ENCODE measurements around the gene AVPR1B.

AVPR1B gene

DNA sequence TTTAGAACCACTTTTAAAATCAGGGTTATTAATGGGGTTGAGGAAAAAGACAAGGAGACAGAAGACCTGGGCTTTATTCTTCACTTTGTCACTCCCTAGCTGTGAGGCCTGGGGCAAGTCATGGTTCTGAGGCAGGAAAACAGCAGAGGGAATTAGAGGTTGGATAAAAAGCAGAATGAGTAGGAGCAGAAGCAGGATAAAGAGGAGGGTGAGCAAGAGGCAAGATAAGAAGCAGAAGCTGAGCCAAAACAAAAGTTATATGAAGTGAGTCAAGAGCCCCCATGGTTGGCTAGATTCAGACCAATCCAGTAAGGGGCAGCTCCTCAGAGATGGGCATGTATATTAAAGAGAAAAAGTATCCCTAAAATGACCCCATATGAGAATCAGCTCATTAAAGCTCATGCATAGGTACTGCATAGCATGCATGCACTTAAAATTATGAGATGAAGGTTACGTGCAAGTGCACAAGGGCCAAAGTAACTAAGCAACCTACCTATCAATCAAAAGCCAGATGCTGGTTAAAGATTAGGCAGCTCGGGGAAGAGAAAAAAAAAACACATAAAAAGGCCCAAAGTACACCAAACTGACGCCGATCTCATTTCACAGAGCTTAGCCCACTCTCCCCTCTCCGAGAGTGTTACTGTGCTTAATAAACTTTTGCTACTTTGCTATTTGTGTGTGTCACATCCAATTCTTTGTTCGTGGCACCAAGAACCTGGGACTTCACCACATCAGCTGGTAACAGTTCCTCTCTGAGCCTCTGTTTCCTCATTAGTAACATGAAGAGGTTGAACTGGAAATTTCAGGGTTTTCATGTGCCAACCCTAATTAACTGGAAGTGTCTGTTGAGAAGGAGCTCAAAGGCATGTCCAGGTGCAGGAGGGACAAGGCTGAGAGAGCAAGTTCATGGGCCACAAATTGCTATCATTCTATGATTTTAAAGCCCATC lies 2.2 kb downstream of the AVPR1B start:
- no peaks in the 10 kb centered on the region for H3K9me3 ChIP-seq (ENCODE audit: severe bottlenecking)
- ATAC-seq (ENCODE audit: low read depth), result no peak
- no peak overlapping the region for H3K27ac ChIP-seq (ENCODE audit: poor library complexity, severe bottlenecking)
- TF ChIP-seq, protein P1, sequence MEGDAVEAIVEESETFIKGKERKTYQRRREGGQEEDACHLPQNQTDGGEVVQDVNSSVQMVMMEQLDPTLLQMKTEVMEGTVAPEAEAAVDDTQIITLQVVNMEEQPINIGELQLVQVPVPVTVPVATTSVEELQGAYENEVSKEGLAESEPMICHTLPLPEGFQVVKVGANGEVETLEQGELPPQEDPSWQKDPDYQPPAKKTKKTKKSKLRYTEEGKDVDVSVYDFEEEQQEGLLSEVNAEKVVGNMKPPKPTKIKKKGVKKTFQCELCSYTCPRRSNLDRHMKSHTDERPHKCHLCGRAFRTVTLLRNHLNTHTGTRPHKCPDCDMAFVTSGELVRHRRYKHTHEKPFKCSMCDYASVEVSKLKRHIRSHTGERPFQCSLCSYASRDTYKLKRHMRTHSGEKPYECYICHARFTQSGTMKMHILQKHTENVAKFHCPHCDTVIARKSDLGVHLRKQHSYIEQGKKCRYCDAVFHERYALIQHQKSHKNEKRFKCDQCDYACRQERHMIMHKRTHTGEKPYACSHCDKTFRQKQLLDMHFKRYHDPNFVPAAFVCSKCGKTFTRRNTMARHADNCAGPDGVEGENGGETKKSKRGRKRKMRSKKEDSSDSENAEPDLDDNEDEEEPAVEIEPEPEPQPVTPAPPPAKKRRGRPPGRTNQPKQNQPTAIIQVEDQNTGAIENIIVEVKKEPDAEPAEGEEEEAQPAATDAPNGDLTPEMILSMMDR (IDR thresholded peaks at IDR 0.05; ENCODE audit: poor library complexity, severe bottlenecking), result no peak
- no peak overlapping the region for H3K4me3 ChIP-seq (ENCODE audit: severe bottlenecking)
- no peaks in the 10 kb centered on the region for H3K4me1 ChIP-seq (ENCODE audit: insufficient read depth, poor library complexity, severe bottlenecking)
- peaks cover 12% of the 10 kb centered on the region for H3K27me3 ChIP-seq (ENCODE audit: insufficient read depth, poor library complexity, severe bottlenecking)
- DNase-seq (ENCODE audit: low spot score), result no peak
- H3K36me3 ChIP-seq (ENCODE audit: low read depth), result no peaks in the 10 kb centered on the region

- H3K4me3 ChIP-seq (ENCODE audit: severe bottlenecking), result no peak overlapping the region
- H3K27ac ChIP-seq (ENCODE audit: poor library complexity, severe bottlenecking), result no peak overlapping the region
- no peaks in the 10 kb centered on the region for H3K36me3 ChIP-seq (ENCODE audit: low read depth)
- TF ChIP-seq, protein P1 (IDR thresholded peaks at IDR 0.05; ENCODE audit: poor library complexity, severe bottlenecking), result no peak
- DNase-seq (ENCODE audit: low spot score), result no peak
- no peaks in the 10 kb centered on the region for H3K9me3 ChIP-seq (ENCODE audit: severe bottlenecking)
- ATAC-seq (ENCODE audit: low read depth), result no peak
- no peaks in the 10 kb centered on the region for H3K4me1 ChIP-seq (ENCODE audit: insufficient read depth, poor library complexity, severe bottlenecking)
- peaks cover 6% of the 10 kb centered on the region for H3K27me3 ChIP-seq (ENCODE audit: insufficient read depth, poor library complexity, severe bottlenecking)
Measured at GRCh38 chr1:206112600-206113301, 4.4 kb downstream of the AVPR1B start.

GRCh38 chr1:206111271-206111927 lies 5.8 kb downstream of the AVPR1B start:
- TF ChIP-seq, protein P1 (IDR thresholded peaks at IDR 0.05; ENCODE audit: poor library complexity, severe bottlenecking), result no peak
- H3K9me3 ChIP-seq (ENCODE audit: severe bottlenecking), result no peaks in the 10 kb centered on the region
- no peaks in the 10 kb centered on the region for H3K27me3 ChIP-seq (ENCODE audit: insufficient read depth, poor library complexity, severe bottlenecking)
- H3K36me3 ChIP-seq (ENCODE audit: low read depth), result no peaks in the 10 kb centered on the region
- H3K4me1 ChIP-seq (ENCODE audit: insufficient read depth, poor library complexity, severe bottlenecking), result no peaks in the 10 kb centered on the region
- DNase-seq (ENCODE audit: low spot score) (no peak), ATAC-seq (ENCODE audit: low read depth) (peak; percentile 71)
- no peak overlapping the region for H3K27ac ChIP-seq (ENCODE audit: poor library complexity, severe bottlenecking)
- no peak overlapping the region for H3K4me3 ChIP-seq (ENCODE audit: severe bottlenecking)

DNA sequence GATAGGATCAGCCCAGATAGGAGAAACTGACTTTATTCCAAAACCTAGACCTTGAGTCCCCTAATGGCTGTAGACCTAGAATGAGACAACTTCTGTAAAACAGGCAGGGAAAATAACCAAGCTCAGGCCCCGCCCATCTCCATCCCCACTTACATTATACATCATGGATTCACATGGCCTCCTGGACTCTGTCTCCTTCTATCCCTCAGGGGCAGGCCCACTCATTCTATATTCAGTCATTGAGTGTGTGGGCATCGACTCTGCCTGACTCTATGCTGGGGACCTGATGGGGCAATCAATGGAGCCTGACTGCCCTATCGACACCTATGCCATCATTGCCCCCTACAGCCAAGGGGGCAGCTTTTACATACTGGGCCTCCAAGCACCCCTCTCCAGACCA lies 6.4 kb downstream of the AVPR1B start:
- H3K4me1 ChIP-seq (ENCODE audit: insufficient read depth, poor library complexity, severe bottlenecking), result no peaks in the 10 kb centered on the region
- TF ChIP-seq, protein P1 (IDR thresholded peaks at IDR 0.05; ENCODE audit: poor library complexity, severe bottlenecking), result no peak
- H3K9me3 ChIP-seq (ENCODE audit: severe bottlenecking), result no peaks in the 10 kb centered on the region
- H3K27me3 ChIP-seq (ENCODE audit: insufficient read depth, poor library complexity, severe bottlenecking), result no peaks in the 10 kb centered on the region
- H3K36me3 ChIP-seq (ENCODE audit: low read depth), result no peaks in the 10 kb centered on the region
- no peak for DNase-seq (ENCODE audit: low spot score)
- no peak overlapping the region for H3K27ac ChIP-seq (ENCODE audit: poor library complexity, severe bottlenecking)
- ATAC-seq (ENCODE audit: low read depth), result no peak
- no peak overlapping the region for H3K4me3 ChIP-seq (ENCODE audit: severe bottlenecking)

All from RWPE2 (cell line).